Measurements from ENCODE around the gene DGKQ. TPM values are rescaled to one million over a fixed set of nuclear protein-coding genes. Genes with fewer than 3 reads are reported as not detected.
A peak's percentile ranks its signal among the peaks of the same experiment; 100 is the strongest.
"Not testable (repeated sequence)": the region's sequence is repeated elsewhere in the genome, so short reads cannot be mapped to it uniquely, and the experiment has no call there.

Gene DGKQ
- total RNA-seq, 4 donors from 2014 or later: 1.2 to 12.7 (median 10.1) TPM

DNA sequence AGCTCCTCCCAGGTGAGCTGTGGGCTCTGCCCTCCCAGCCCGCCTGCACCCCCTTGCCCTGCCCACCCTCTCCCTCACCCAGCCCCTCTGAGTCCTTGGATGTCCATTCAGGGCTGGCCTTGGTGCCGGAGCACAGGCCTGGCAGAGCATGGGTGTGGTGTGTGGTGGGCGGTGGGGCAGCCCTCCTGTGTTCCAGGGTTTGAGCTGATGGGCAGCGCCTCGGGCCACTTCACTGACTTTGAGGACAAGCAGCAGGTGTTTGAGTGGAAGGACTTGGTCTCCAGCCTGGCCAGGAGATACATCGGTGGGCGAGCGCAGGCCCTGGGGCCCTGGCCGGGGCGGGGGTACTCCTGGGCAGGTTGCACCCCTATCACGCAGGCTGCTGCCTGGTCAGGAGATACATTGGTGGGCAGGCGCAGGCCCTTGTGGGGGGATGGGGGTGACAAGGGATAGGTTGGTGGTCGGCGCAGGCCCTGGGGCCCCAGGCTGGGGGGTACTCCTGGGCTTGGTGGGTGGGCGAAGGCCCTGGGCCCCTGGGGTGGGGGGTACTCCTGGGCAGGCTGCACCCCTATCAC, 27.4 kb upstream of the DGKQ start:
- H3K27ac ChIP-seq: no peak overlapping the region
- H3K4me1 ChIP-seq: peaks cover 0 to 29% of the 10 kb centered on the region in 2 donors
- DNase-seq: no peak
- TF ChIP-seq, protein P1, sequence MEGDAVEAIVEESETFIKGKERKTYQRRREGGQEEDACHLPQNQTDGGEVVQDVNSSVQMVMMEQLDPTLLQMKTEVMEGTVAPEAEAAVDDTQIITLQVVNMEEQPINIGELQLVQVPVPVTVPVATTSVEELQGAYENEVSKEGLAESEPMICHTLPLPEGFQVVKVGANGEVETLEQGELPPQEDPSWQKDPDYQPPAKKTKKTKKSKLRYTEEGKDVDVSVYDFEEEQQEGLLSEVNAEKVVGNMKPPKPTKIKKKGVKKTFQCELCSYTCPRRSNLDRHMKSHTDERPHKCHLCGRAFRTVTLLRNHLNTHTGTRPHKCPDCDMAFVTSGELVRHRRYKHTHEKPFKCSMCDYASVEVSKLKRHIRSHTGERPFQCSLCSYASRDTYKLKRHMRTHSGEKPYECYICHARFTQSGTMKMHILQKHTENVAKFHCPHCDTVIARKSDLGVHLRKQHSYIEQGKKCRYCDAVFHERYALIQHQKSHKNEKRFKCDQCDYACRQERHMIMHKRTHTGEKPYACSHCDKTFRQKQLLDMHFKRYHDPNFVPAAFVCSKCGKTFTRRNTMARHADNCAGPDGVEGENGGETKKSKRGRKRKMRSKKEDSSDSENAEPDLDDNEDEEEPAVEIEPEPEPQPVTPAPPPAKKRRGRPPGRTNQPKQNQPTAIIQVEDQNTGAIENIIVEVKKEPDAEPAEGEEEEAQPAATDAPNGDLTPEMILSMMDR (IDR thresholded peaks at IDR 0.05): no peak
- no peak for TF ChIP-seq POLR2A (IDR thresholded peaks at IDR 0.05)
- no peaks in the 10 kb centered on the region for H3K9me3 ChIP-seq
- intact Hi-C loops (cut with DNase I; ENCODE audit: low total_unique reads): no loop called here
- peaks cover 15 to 32% of the 10 kb centered on the region in 2 donors for H3K27me3 ChIP-seq
- no peaks in the 10 kb centered on the region for H3K36me3 ChIP-seq
- H3K4me3 ChIP-seq: no peak overlapping the region

DNA sequence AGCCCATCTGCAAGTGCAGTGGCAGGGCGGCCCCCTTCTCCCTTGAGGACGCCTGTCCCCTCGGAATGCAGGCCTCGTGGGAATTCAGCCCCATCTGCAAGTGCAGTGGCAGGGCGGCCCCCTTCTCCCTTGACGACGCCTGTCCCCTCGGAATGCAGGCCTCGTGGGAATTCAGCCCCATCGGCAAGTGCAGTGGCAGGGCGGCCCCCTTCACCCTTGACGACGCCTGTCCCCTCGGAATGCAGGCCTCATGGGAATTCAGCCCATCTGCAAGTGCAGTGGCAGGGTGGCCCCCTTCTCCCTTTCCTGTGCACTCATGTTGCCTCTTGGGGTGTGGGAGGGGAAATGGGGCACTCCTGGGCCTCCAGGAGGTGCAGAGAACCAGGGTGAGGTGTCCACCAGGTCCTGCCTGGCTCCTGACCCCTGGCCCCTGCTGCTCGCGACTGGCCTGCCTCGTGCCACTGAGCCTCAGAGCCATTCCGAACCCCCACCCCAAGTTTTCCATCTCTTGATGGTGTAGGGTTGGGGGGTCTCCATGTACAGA, 26.6 kb upstream of the DGKQ start:
- Histone ChIP-seq H3K4me3 (no peak overlapping the region), H3K27me3 (peaks cover 15 to 32% of the 10 kb centered on the region in 2 donors), H3K36me3 (no peaks in the 10 kb centered on the region), H3K9me3 (no peaks in the 10 kb centered on the region), H3K4me1 (peaks cover 0 to 29% of the 10 kb centered on the region in 2 donors), H3K27ac (no peak overlapping the region)
- TF ChIP-seq, protein P1 (IDR thresholded peaks at IDR 0.05): no peak
- TF ChIP-seq POLR2A (IDR thresholded peaks at IDR 0.05): no peak
- no peak for DNase-seq
- intact Hi-C loops (cut with DNase I; ENCODE audit: low total_unique reads): no loop called here

- H3K4me3 ChIP-seq; intact Hi-C loops (cut with DNase I; ENCODE audit: low total_unique reads); H3K36me3 ChIP-seq; DNase-seq; H3K27ac ChIP-seq; H3K9me3 ChIP-seq: not testable (repeated sequence)
- Histone ChIP-seq H3K27me3 (peaks cover 15 to 32% of the 10 kb centered on the region in 2 donors), H3K4me1 (peaks cover 0 to 29% of the 10 kb centered on the region in 2 donors)
Observed at GRCh38 chr4:999240-999863, 26.0 kb upstream of the DGKQ start.

- Histone ChIP-seq H3K4me3 (no peak overlapping the region), H3K9me3 (no peaks in the 10 kb centered on the region), H3K27ac (no peak overlapping the region), H3K27me3 (peaks cover 10 to 29% of the 10 kb centered on the region in 2 donors), H3K4me1 (peaks cover 0 to 25% of the 10 kb centered on the region in 2 donors), H3K36me3 (no peaks in the 10 kb centered on the region)
- TF ChIP-seq, protein P1 (IDR thresholded peaks at IDR 0.05): no peak
- TF ChIP-seq POLR2A (IDR thresholded peaks at IDR 0.05): no peak
- DNase-seq: no peak
- intact Hi-C loops (cut with DNase I; ENCODE audit: low total_unique reads): no loop called here
Observed at GRCh38 chr4:998096-998691, 24.8 kb upstream of the DGKQ start.

DNA sequence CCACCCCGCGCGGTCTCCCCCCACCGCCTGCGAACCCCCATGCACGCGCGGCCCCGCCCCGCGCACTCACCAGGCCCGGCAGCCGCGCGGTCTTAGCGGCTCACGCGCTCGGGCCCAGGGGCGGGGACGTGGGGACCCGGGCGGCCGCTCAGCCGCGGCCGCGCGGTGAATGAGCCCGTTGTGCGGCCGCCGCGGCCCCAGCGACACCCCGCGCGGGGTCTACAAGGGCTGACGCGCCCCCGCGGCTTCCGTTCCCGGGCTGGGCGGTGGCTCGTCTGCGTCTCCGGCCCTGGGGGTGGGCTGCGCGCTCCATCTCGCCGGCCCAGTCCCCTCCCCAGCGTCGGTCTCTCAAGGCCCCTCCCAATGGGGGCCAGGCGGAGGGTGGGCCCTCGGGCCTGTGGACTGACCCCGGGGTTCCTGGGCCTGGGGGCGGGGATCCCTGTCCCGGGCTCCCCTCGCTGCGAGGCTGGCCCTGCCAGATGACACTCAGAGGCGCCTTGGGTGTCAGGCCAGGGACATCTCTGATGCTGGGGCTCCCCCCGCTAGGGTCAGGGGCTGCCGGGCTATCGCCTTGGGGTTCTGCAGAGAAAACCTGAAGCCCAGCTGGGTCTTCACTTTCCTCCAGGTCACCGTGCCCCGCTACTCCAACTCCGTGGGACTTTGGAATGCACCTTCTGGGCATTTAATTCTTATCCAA, 24.2 kb upstream of the DGKQ start:
- TF ChIP-seq POLR2A (IDR thresholded peaks at IDR 0.05): no peak
- TF ChIP-seq, protein P1 (IDR thresholded peaks at IDR 0.05): no peak
- Histone ChIP-seq H3K36me3 (no peaks in the 10 kb centered on the region), H3K27me3 (peaks cover 9 to 23% of the 10 kb centered on the region in 2 donors), H3K4me3 (peak overlapping the region in 1 of 2 donors; percentile 18), H3K27ac (no peak overlapping the region), H3K4me1 (peaks cover 0 to 19% of the 10 kb centered on the region in 2 donors), H3K9me3 (no peaks in the 10 kb centered on the region)
- intact Hi-C loops (cut with DNase I; ENCODE audit: low total_unique reads): no loop called here
- no peak for DNase-seq
